Right forelimb (tissue), 1 donor: ENCODE results near the gene RAB18.
"Not testable (repeated sequence)": the region's sequence is repeated elsewhere in the genome, so short reads cannot be mapped to it uniquely, and the experiment has no call there.

Experiments used
- DNase-seq: peaks from one replicate; pipeline ENCODE4 v3.0.0-alpha.2; 2018

The RAB18 gene

DNA sequence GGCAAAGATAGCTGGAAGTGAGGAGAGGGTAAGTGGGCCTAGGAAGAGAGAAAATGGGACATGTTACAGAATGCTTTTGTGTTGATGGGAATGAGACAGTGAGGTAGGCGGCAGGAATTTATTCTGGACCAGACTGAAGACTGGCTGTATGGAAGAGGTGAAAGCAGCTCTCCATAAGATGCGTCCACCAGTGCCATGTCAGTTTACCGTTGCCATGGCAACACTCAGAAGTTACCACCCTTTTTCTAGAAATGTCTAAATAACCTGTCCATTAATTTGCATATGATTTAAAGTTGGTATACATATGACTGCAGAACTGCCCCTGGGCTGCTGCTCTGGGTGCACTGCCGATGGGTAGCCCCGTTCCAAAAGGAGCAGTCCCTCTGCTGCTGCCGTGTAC lies 46.7 kb downstream of the RAB18 start:
- no peak for DNase-seq

DNA sequence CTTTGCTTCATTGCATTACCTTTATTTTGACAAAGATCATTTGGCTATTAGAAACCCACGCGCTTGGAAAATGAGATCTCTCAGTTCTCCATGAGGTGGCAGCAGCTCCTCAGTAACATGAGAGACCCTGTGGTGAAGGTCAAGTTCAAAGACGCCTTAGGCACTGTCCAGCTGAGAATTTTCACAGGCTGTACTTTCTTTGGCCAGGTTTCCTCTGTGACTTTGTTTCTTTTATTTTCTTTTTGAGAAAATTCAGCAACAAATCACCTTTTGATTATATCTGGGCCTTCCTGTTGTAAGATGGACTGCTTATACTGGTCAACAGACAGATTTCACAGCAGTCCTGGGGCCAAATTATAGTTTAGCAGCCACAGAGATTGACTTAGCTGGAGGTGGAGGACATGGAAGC lies 54.5 kb downstream of the RAB18 start:
- peak; percentile 61 for DNase-seq

DNA sequence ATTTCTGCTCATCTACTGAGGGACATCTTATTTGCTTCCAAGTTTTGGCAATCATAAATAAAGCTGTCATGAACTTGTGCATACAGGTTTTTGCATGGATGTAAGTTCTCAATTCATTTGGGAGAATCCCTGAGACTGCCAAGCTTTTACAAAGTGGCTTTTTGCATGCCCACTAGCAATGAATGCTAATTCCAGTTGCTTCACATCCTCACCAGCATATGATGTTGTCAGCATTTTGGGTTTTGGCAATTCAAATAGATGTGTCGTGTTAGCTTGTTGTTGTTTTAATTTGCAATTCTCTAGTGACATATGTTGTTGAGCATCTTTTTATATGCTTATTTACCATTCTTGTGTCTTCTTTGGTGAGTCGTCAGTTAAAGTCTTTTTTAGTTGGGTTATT lies 57.2 kb downstream of the RAB18 start:
- no peak for DNase-seq

DNA sequence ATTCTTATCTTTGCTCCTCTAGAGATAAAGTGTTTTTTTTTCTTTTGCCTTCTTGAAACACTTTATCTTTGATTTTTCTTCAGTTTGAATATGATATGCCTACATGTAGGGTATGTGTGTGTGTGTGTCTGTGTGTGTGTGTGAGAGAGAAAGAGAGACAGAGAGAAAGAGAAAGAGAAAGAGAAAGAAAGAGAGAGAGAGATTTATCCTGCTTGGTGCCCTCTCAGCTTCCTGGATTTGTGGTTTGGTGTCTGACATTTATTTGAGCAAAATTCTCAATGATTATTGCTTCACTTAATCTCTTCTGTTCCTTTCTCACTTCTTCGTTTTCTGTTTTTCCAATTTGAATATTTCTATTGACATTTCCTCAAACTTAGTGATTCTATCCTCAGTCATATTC lies 60.3 kb downstream of the RAB18 start:
- no peak for DNase-seq

GRCh38 chr10:27564880-27565279 lies 60.8 kb downstream of the RAB18 start:
- DNase-seq = no peak

DNA sequence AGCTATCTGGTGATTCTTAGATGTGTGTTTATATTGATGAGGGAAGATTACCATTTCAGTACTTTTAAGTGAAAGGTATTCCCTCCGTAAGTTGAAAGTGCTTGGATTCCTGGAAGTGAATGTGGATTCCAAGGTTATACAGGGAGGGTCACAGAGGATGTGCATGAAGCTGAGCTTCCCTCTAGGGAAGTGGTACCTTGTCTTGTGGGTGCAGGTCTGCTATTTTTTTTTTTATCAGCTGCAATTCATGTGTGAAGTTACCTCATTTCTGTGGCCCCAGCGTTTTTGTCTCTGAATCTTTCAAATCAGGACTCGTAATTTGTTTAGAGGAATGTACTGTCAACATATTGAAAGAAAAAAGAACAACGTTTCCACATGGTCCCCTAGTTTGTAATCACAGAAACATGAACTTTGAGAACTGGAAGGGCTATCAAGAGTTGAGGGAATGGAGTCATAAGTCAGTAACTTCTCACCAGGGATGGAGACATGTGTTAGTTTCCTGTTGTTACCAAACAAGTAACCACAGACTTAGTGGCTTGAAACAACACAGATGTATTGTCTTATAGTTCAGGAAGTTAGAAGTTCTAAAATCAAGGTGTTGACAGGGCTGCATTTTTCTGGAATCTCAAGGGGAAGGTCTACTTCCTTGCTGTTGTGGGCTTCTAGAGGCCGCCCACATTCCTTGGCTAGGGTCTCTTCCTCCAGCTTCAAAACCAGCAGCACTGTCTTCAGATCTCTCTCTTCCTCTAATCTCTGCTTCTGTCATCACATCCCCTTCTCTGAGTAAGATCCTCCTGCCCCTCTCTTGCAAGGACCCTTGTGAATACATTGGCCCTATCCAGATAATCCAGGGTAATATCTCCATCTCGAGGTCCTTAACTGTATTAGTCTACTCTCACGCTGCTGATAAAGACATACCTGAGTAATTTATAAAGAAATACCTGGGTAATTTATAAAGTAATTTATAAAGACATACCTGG lies 64.4 kb downstream of the RAB18 start:
- no peak for DNase-seq

DNA sequence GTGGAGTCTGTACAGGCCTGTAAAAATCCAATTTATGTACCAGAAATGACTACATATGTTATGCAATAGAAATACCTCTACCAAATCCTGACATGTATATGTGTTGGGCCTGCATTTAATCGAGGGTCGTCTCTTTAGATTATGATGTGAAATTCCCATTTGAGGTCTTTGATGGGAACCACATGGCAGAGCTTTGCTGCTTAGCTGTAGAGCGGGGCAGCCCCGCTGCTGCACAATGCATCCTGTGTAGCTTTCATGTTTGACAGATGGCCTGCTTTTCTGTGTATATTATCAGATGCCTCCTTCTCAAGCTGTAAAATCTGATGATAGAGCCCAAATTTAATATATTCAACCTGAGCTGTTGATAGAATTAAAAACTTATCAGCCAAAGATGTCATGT lies 65.8 kb downstream of the RAB18 start:
- DNase-seq = no peak

DNA sequence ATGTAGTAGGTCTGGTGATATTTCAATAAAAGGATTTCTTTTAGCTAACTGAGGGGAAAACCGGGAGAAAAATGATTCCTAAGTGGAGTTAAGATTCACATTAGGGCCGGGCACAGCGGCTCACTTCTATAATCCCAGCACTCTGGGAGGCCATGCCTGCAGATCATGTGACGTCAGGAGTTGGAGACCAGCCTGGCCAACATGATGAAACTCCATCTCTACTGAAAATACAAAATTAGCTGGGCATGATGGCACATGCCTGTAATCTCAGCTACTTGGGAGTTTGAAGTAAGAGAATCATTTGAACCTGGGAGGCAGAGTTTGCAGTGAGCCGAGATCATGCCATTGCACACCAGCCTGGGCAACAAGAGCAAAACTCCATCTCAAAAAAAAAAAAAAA lies 72.9 kb downstream of the RAB18 start:
- DNase-seq = not testable (repeated sequence)

- no peak for DNase-seq
Measured at GRCh38 chr10:27578316-27578715, 74.2 kb downstream of the RAB18 start.

DNA sequence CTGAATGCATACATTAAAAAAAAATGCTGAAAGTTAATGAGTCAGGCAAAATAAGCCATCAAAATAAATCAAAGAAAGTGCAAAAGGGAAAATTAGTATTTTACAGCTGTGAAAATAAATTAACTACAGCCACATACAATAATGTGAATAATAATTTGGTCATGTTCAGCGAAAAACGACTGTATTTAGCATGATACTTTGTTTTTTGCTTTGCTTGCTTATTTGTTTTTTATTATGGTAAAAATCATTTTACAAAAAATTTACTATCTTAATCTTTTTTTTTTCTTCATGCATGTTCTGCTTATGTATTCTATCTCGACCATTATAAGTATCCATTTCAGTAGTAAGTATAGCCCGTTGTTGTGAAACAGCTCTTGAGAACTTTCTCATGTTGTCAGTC lies 77.1 kb downstream of the RAB18 start:
- DNase-seq = no peak

DNA sequence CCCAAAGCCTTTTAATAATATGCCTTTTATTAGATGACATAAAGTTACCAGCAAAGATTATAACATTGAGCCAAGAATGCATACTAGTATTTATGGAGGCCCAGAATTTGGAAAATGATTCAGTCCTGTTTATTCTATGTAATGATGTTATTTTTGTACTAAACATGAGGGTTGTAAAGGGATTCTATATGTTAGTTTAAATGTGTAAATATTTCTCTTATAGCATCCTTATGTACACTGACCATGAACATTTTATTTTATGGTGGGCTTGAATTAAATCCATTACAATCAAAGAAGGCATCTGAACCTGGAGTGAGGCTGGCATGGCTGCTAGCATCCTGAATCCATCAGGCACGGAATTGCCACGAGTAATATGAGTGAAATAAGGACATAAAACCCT lies 80.2 kb downstream of the RAB18 start:
- DNase-seq = no peak
